Hepatocyte (in vitro differentiated cells): ENCODE measurements around the gene OR6T1. TPM values are rescaled to one million over a fixed set of nuclear protein-coding genes. Genes with fewer than 3 reads are reported as not detected.

Experiments
- DNase-seq: peaks from one replicate; pipeline ENCODE4 v3.0.0-alpha.2; 2016; ENCODE audit warnings: low spot score
- H2AFZ ChIP-seq: fragments of 200-600 bp; sonication (generic); 2 replicates; pipeline ENCODE4 v1.6.0; 2016; ENCODE audit warnings: antibody characterized with exemption, mild to moderate bottlenecking
- H3K27ac ChIP-seq: fragments of 200-600 bp; sonication (generic); 2 replicates; pipeline ENCODE4 v1.5.1; 2016; ENCODE audit warnings: mild to moderate bottlenecking
- H3K27me3 ChIP-seq: fragments of 200-600 bp; sonication (generic); 2 replicates; pipeline ENCODE4 v1.6.1; 2016
- H3K36me3 ChIP-seq: fragments of 200-600 bp; sonication (generic); replicated peaks from 2 replicates; pipeline ENCODE4 v1.5.1; 2016; ENCODE audit warnings: low read depth; ENCODE audit not compliant: insufficient read depth
- H3K4me1 ChIP-seq: fragments of 200-600 bp; sonication (generic); 2 replicates; pipeline ENCODE4 v1.5.1; 2016; ENCODE audit warnings: mild to moderate bottlenecking, moderate library complexity; ENCODE audit not compliant: insufficient read depth
- H3K4me2 ChIP-seq: fragments of 200-600 bp; sonication (generic); 2 replicates; pipeline ENCODE4 v1.6.0; 2016
- H3K4me3 ChIP-seq: fragments of 200-600 bp; sonication (generic); 2 replicates; pipeline ENCODE4 v1.5.1; 2016; ENCODE audit warnings: mild to moderate bottlenecking
- H3K79me2 ChIP-seq: fragments of 200-600 bp; sonication (generic); 2 replicates; pipeline ENCODE4 v1.6.0; 2017; ENCODE audit warnings: mild to moderate bottlenecking
- H3K9me2 ChIP-seq: fragments of 200-600 bp; sonication (generic); replicated peaks from 2 replicates; pipeline ENCODE4 v1.6.0; 2017; ENCODE audit warnings: mild to moderate bottlenecking; ENCODE audit not compliant: insufficient read depth
- H3K9me3 ChIP-seq: fragments of 200-600 bp; sonication (generic); 2 replicates; pipeline ENCODE4 v1.5.1; 2016; ENCODE audit warnings: low read depth, mild to moderate bottlenecking
- H4K20me1 ChIP-seq: fragments of 200-600 bp; sonication (generic); 2 replicates; pipeline ENCODE4 v1.6.0; 2016; ENCODE audit warnings: mild to moderate bottlenecking; ENCODE audit not compliant: insufficient read depth, poor library complexity, severe bottlenecking
- EZH2 ChIP-seq: fragments of 200-600 bp; sonication (generic); IDR thresholded peaks from 2 replicates; pipeline ENCODE4 v1.6.1; 2016; ENCODE audit warnings: antibody characterized with exemption, mild to moderate bottlenecking, borderline replicate concordance
- EZH2phosphoT487 ChIP-seq: fragments of 200-600 bp; sonication (generic); IDR thresholded peaks from one replicate; pipeline ENCODE4 v1.6.1; 2018; ENCODE audit warnings: antibody characterized with exemption, mild to moderate bottlenecking, low read depth, moderate library complexity; ENCODE audit not compliant: unreplicated experiment, severe bottlenecking
- WGBS: methylation state at CpG from one replicate; pipeline ENCODE4 v1.1.6; 2016; ENCODE audit warnings: low lambda C conversion rate; ENCODE audit errors: missing lambda C conversion rate; 5-methylcytosine and 5-hydroxymethylcytosine counted together
- polyA plus RNA-seq: library from polyadenylated mRNA; unstranded; fragments of >200 nt; fragmentation: Nextera tagmentation; extraction: Ambion mirVana; gene quantifications from 2 replicates; pipeline ENCODE4 v1.2.1, GENCODE V29; 2016
- total RNA-seq: library from RNA; depleted of rRNA; stranded (reverse); fragments of >200 nt; gene quantifications from 2 replicates; pipeline ENCODE4 v1.2.3, GENCODE V29; 2014
- TF ChIP-seq, protein P1 (sequence below): fragments of 200-600 bp; sonication (generic); IDR thresholded peaks from 2 replicates; pipeline ENCODE4 v1.5.1; 2016; ENCODE audit warnings: antibody characterized with exemption, mild to moderate bottlenecking; ENCODE audit not compliant: poor library complexity

The OR6T1 gene
- total and polyA plus RNA-seq, 2 experiments from 2014 or later, result not detected

DNA sequence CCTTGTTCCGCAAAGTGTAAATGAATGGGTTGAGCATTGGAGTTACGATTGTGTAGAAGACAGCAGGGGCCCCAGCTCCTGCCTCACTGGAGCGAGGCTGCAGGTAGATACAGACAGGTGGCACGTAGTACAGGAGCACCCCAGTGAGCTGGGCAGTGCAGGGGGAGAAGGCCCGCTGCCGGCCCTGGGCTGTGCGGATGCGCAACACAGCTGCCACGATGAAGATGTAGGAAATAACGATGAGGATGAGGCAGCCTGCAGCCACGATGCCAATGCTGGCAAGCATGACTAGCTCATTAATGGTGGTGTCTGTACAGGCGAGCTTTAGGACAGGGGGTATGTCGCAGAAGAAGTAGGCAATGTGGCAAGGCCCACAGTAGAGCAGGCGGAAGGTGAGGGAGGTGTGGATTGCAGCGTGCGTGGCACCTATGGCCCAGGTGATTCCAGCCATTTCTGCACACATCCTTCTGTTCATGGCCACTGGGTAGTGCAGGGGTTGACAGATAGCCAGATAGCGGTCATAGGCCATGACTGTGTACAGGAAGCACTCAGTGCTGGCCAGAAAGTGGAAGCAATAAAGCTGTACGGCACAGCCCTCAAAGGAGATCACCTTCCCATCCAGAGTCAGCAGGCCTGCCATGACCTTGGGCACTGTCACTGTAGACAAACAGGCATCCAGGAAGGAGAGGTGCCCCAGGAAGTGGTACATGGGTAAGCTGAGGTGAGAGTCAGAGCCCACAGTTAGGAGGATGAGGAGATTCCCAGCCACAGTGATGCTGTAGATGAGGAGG, 33.3 kb upstream of the OR6T1 start:
- Histone ChIP-seq H3K4me2 (no peak overlapping the region), H2AFZ (no peak overlapping the region), H3K27ac (no peak overlapping the region), H4K20me1 (no peaks in the 10 kb centered on the region), H3K9me2 (no peaks in the 10 kb centered on the region), H3K9me3 (no peaks in the 10 kb centered on the region), H3K79me2 (no peaks in the 10 kb centered on the region), H3K36me3 (no peaks in the 10 kb centered on the region), H3K27me3 (no peaks in the 10 kb centered on the region), H3K4me3 (no peak overlapping the region), H3K4me1 (no peaks in the 10 kb centered on the region)
- DNase-seq, result no peak
- WGBS, result 93% methylated on average over 18 of the region's 18 CpGs
- TF ChIP-seq EZH2phosphoT487 (no peak), EZH2 (no peak)
- TF ChIP-seq, protein P1, sequence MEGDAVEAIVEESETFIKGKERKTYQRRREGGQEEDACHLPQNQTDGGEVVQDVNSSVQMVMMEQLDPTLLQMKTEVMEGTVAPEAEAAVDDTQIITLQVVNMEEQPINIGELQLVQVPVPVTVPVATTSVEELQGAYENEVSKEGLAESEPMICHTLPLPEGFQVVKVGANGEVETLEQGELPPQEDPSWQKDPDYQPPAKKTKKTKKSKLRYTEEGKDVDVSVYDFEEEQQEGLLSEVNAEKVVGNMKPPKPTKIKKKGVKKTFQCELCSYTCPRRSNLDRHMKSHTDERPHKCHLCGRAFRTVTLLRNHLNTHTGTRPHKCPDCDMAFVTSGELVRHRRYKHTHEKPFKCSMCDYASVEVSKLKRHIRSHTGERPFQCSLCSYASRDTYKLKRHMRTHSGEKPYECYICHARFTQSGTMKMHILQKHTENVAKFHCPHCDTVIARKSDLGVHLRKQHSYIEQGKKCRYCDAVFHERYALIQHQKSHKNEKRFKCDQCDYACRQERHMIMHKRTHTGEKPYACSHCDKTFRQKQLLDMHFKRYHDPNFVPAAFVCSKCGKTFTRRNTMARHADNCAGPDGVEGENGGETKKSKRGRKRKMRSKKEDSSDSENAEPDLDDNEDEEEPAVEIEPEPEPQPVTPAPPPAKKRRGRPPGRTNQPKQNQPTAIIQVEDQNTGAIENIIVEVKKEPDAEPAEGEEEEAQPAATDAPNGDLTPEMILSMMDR, result no peak

DNA sequence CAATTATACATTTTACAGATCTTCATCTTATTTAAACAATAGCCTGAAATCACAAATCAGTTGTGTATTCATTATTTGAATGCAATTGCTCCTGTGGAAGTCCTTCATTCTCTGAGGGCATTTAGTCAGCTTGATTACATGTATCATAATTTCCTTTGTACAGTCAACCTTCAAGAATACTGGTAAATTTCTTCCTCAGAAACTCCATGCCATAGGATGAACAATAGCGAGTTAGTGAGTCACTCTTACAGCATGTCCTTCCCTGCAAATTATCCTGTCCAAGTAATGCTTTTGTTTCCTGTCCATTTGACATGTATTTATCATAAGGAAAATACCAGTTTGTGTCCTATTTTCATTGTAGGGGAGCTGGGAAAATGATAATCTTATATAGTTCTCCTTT, 30.2 kb upstream of the OR6T1 start:
- Histone ChIP-seq H3K27me3 (no peaks in the 10 kb centered on the region), H3K4me2 (no peak overlapping the region), H3K27ac (no peak overlapping the region), H4K20me1 (no peaks in the 10 kb centered on the region), H3K4me1 (no peaks in the 10 kb centered on the region), H3K36me3 (no peaks in the 10 kb centered on the region), H2AFZ (no peak overlapping the region), H3K9me2 (no peaks in the 10 kb centered on the region), H3K9me3 (no peaks in the 10 kb centered on the region), H3K79me2 (no peaks in the 10 kb centered on the region), H3K4me3 (no peak overlapping the region)
- TF ChIP-seq, protein P1, result no peak
- no peak for TF ChIP-seq EZH2
- TF ChIP-seq EZH2phosphoT487, result no peak
- no peak for DNase-seq
- 63% methylated on average over 1 of the region's 1 CpG for WGBS

DNA sequence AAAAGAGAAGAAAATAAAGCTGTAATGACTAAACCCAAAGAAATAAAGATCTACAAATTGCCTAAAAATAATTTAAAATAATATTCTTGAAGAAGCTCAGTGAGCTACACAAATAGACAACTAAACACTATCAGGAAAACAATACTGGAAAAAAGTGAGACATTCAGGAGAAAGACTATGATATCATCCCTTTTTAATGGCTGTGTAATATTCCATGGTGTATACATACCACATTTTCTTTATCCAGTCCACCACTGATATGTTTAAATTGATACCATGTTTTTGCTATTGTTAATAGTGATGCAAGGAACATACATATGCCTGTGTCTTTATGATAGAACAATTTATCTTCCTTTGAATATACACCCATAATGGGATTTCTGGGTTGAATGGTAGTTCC, 13.1 kb upstream of the OR6T1 start:
- Histone ChIP-seq H3K4me2 (no peak overlapping the region), H3K36me3 (no peaks in the 10 kb centered on the region), H3K9me3 (no peaks in the 10 kb centered on the region), H3K4me1 (no peaks in the 10 kb centered on the region), H3K79me2 (no peaks in the 10 kb centered on the region), H3K9me2 (no peaks in the 10 kb centered on the region), H3K27me3 (no peaks in the 10 kb centered on the region), H4K20me1 (no peaks in the 10 kb centered on the region), H3K4me3 (no peak overlapping the region), H3K27ac (no peak overlapping the region), H2AFZ (no peak overlapping the region)
- TF ChIP-seq, protein P1, result no peak
- no peak for TF ChIP-seq EZH2
- no peak for DNase-seq
